ENCODE results near the gene TIMM10B.
A peak's percentile ranks its signal among the peaks of the same experiment; 100 is the strongest.

The TIMM10B gene

GRCh38 chr11:6473451-6474412, 7.6 kb upstream of the TIMM10B start, which contains the start of gene TRIM3:
Gene TRIM3 (minus strand): TSS chr11:6473941. CDS start chr11:6465695, 8,246 bp downstream.
- peak; percentile 80 to 83 for DNase-seq

GRCh38 chr11:6474413-6474792, 6.9 kb upstream of the TIMM10B start:
- no peak for DNase-seq

GRCh38 chr11:6474806-6475500, 6.3 kb upstream of the TIMM10B start:
- no peak for DNase-seq

- no peak for DNase-seq
Measured at GRCh38 chr11:6475936-6476335, 5.4 kb upstream of the TIMM10B start.

GRCh38 chr11:6476571-6476970, 4.7 kb upstream of the TIMM10B start:
- DNase-seq = no peak

GRCh38 chr11:6480299-6480914, 894 bp upstream of the TIMM10B start:
- DNase-seq = no peak

GRCh38 chr11:6481924-6482275, 599 bp downstream of the TIMM10B start:
- DNase-seq = no peak

- no peak for DNase-seq
Measured at GRCh38 chr11:6482441-6482840, 1.1 kb downstream of the TIMM10B start.

- no peak for DNase-seq
Measured at GRCh38 chr11:6483015-6483414, 1.7 kb downstream of the TIMM10B start.

GRCh38 chr11:6485661-6486060, 4.4 kb downstream of the TIMM10B start:
- DNase-seq = no peak

- DNase-seq = no peak
Measured at GRCh38 chr11:6486256-6486655, 5.0 kb downstream of the TIMM10B start.

- no peak for DNase-seq
Measured at GRCh38 chr11:6486938-6487337, 5.6 kb downstream of the TIMM10B start.

- DNase-seq = no peak
Measured at GRCh38 chr11:6488342-6488741, 7.0 kb downstream of the TIMM10B start.

- no peak for DNase-seq
Measured at GRCh38 chr11:6488821-6489220, 7.5 kb downstream of the TIMM10B start.

- no peak for DNase-seq
Measured at GRCh38 chr11:6489306-6489705, 8.0 kb downstream of the TIMM10B start.

GRCh38 chr11:6497069-6497839, 16.0 kb downstream of the TIMM10B start, which contains the start of gene DNHD1:
Gene DNHD1 (plus strand): TSS chr11:6497280. CDS start chr11:6498216, 936 bp downstream.
- DNase-seq = no peak

GRCh38 chr11:6498121-6498520, 16.8 kb downstream of the TIMM10B start:
- DNase-seq = no peak

GRCh38 chr11:6498544-6498943, 17.2 kb downstream of the TIMM10B start:
- no peak for DNase-seq

GRCh38 chr11:6502382-6502781, 21.1 kb downstream of the TIMM10B start:
- no peak for DNase-seq

GRCh38 chr11:6504166-6504565, 22.9 kb downstream of the TIMM10B start:
- no peak for DNase-seq

GRCh38 chr11:6505577-6506240, 24.4 kb downstream of the TIMM10B start:
- peak in 1 of 2 donors; percentile 55 for DNase-seq

- DNase-seq = no peak
Measured at GRCh38 chr11:6516865-6517264, 35.6 kb downstream of the TIMM10B start.

All from CD4-positive, alpha-beta T cell treated with Interferon alpha-2 for 1 hour (primary cell).